AG10803 (cell line): ENCODE results near the gene FBXO10.

ENCODE experiments used
- DNase-seq: peaks from one replicate; pipeline ENCODE4 v3.0.0; 2010; ENCODE audit warnings: low read depth
- H3K4me3 ChIP-seq: 2 replicates; pipeline ENCODE4 v1.5.1; 2011; ENCODE audit warnings: mild to moderate bottlenecking, low read length, control low read depth
- CTCF ChIP-seq: conservative IDR thresholded peaks from 2 replicates; pipeline ENCODE4 v1.5.1; 2011; ENCODE audit warnings: mild to moderate bottlenecking, low read length, control low read depth, inconsistent platforms

Gene FBXO10

GRCh38 chr9:37621273-37622121, 45.3 kb upstream of the FBXO10 start:
- TF ChIP-seq CTCF, result no peak

GRCh38 chr9:37620396-37620795, 44.2 kb upstream of the FBXO10 start:
- no peak overlapping the region for H3K4me3 ChIP-seq
- no peak for TF ChIP-seq CTCF
- DNase-seq, result no peak

More at GRCh38 chr9:37621273-37622121, 45.3 kb upstream of the FBXO10 start:
- no peak overlapping the region for H3K4me3 ChIP-seq
- no peak for DNase-seq

- TF ChIP-seq CTCF, result no peak
- no peak overlapping the region for H3K4me3 ChIP-seq
- DNase-seq, result no peak
Measured at GRCh38 chr9:37619806-37620205, 43.6 kb upstream of the FBXO10 start.

- DNase-seq, result peak; percentile 67
- H3K4me3 ChIP-seq, result no peak overlapping the region
- TF ChIP-seq CTCF, result no peak
Measured at GRCh38 chr9:37618817-37619216, 42.6 kb upstream of the FBXO10 start.

GRCh38 chr9:37617832-37618231, 41.7 kb upstream of the FBXO10 start:
- no peak for TF ChIP-seq CTCF
- H3K4me3 ChIP-seq, result no peak overlapping the region
- peak; percentile 64 for DNase-seq

- DNase-seq, result no peak
- TF ChIP-seq CTCF, result no peak
- H3K4me3 ChIP-seq, result no peak overlapping the region
Measured at GRCh38 chr9:37617161-37617560, 41.0 kb upstream of the FBXO10 start.

- no peak for TF ChIP-seq CTCF
- no peak overlapping the region for H3K4me3 ChIP-seq
- no peak for DNase-seq
Measured at GRCh38 chr9:37611961-37612360, 35.8 kb upstream of the FBXO10 start.
